ENCODE results near the gene MGAT4D.

MGAT4D gene

DNA sequence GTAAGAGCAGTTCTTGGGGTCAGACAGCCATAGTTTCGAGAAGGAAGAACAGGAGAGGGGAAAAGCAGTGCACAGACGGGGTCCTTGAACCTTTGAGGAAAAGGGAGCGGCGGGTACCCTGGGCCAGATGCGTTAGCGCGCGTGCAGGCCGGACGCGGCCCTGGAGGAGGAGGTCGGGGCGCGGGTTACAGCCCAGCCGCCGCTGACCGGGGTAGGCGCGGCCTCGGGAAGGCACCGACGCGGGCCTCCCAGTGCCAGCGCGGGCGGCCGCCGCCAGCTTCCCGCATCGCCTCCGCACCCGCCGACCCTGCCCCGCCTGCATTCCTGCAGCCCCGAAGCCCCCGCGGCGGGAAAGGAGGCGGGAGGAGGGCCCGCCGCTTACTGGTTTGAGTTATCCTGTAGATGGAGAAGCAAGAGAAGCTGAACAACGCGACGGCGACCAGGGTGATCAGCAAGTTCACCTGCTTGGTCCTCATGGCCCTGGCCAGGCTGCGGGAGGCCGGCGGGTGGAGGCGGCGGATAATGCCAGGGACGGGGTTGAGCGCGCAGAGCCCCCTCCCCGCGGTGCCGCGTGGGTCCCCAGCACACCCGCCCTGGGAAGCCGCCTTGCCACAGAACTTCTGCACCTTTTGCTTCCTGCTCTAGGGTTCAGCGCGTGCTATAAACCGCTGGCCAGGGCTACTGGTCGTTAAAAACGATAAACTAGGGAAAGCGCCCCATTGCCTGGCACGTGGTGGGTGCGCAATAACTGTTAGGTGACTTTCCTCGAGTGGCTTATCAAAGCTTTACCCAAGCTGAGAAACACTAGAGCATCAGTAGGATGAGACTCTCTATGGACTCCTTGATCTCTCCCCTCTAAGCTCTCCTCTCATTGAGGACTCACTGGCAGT lies at the start of gene MGAT4D:
Gene MGAT4D (minus strand): TSS at position 547 of the 890 bp plus-strand sequence. CDS start 71 bp downstream, at position 476.
- H3K9ac ChIP-seq (ENCODE audit: low read depth, low read length, poor library complexity, severe bottlenecking) = no peak within 1 kb of the TSS
- H3K36me3 ChIP-seq (ENCODE audit: insufficient read depth, low read length) = no peaks in the 10 kb centered on the region
- no peak within 1 kb of the TSS for H3K4me2 ChIP-seq (ENCODE audit: low read depth, low read length, poor library complexity, severe bottlenecking)
- H4K20me1 ChIP-seq (ENCODE audit: insufficient read depth, low read length, poor library complexity, severe bottlenecking) = no peaks in the 10 kb centered on the region
- H2AFZ ChIP-seq (ENCODE audit: low read length) = peak within 1 kb of the TSS; percentile 45; the same call in 1 of the 2 replicates
- no peaks in the 10 kb centered on the region for H3K79me2 ChIP-seq (ENCODE audit: insufficient read depth, low read length)
- H3K4me3 ChIP-seq (ENCODE audit: low read length, poor library complexity, severe bottlenecking) = peak within 1 kb of the TSS; percentile 42
- H3K9me3 ChIP-seq (ENCODE audit: insufficient read depth, low read depth, low read length) = no peaks in the 10 kb centered on the region
- H3K4me1 ChIP-seq (ENCODE audit: insufficient read depth, low read length, poor library complexity, severe bottlenecking) = no peaks in the 10 kb centered on the region
- H3K27me3 ChIP-seq (ENCODE audit: insufficient read depth, low read length, poor library complexity, severe bottlenecking) = no peaks in the 10 kb centered on the region
- no peaks in the 10 kb centered on the region for H3K9me2 ChIP-seq (replicated peaks; ENCODE audit: low read depth, low read length)
- TF ChIP-seq, protein P1, sequence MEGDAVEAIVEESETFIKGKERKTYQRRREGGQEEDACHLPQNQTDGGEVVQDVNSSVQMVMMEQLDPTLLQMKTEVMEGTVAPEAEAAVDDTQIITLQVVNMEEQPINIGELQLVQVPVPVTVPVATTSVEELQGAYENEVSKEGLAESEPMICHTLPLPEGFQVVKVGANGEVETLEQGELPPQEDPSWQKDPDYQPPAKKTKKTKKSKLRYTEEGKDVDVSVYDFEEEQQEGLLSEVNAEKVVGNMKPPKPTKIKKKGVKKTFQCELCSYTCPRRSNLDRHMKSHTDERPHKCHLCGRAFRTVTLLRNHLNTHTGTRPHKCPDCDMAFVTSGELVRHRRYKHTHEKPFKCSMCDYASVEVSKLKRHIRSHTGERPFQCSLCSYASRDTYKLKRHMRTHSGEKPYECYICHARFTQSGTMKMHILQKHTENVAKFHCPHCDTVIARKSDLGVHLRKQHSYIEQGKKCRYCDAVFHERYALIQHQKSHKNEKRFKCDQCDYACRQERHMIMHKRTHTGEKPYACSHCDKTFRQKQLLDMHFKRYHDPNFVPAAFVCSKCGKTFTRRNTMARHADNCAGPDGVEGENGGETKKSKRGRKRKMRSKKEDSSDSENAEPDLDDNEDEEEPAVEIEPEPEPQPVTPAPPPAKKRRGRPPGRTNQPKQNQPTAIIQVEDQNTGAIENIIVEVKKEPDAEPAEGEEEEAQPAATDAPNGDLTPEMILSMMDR (conservative IDR thresholded peaks at IDR 0.05; ENCODE audit: low read length) = no peak
- no peak for TF ChIP-seq EZH2phosphoT487 (IDR thresholded peaks at IDR 0.05; ENCODE audit: borderline replicate concordance)
- no peaks in the 10 kb centered on the region for H3F3A ChIP-seq (ENCODE audit: low read depth)

DNA sequence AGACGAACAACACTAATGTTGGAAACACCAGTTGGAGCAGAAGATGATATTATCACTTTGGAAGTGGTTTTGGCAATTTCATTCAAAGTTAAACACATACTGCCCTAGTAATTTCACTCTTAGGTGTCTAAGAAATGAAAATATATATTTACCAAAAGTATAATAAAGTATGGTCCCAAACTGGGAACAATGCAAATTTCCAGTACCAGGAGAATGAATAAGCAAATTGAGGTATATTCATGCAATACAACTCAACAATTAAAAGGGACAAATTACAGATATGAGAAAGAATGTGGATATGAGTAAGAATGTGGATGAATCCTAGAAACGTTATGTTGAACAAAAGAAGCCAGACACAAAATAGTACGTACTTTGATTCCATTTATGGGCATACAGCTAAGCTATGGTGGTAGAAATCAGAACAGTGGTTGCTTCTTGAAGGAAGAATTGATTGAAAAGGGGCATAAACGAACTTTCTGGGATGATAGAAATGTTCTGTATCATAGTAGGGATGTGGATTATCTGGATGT lies 35.9 kb upstream of the MGAT4D start:
- H3K4me1 ChIP-seq (ENCODE audit: insufficient read depth, low read length, poor library complexity, severe bottlenecking) = no peaks in the 10 kb centered on the region
- H4K20me1 ChIP-seq (ENCODE audit: insufficient read depth, low read length, poor library complexity, severe bottlenecking) = no peaks in the 10 kb centered on the region
- no peaks in the 10 kb centered on the region for H3K9me3 ChIP-seq (ENCODE audit: insufficient read depth, low read depth, low read length)
- H3K79me2 ChIP-seq (ENCODE audit: insufficient read depth, low read length) = no peaks in the 10 kb centered on the region
- no peak overlapping the region for H2AFZ ChIP-seq (ENCODE audit: low read length)
- no peak overlapping the region for H3K9ac ChIP-seq (ENCODE audit: low read depth, low read length, poor library complexity, severe bottlenecking)
- no peaks in the 10 kb centered on the region; the same call in 1 of the 2 replicates for H3K36me3 ChIP-seq (ENCODE audit: insufficient read depth, low read length)
- no peaks in the 10 kb centered on the region for H3F3A ChIP-seq (ENCODE audit: low read depth)
- H3K4me3 ChIP-seq (ENCODE audit: low read length, poor library complexity, severe bottlenecking) = no peak overlapping the region
- no peaks in the 10 kb centered on the region for H3K9me2 ChIP-seq (replicated peaks; ENCODE audit: low read depth, low read length)
- TF ChIP-seq EZH2phosphoT487 (IDR thresholded peaks at IDR 0.05; ENCODE audit: borderline replicate concordance) = no peak
- TF ChIP-seq, protein P1 (conservative IDR thresholded peaks at IDR 0.05; ENCODE audit: low read length) = no peak
- H3K4me2 ChIP-seq (ENCODE audit: low read depth, low read length, poor library complexity, severe bottlenecking) = no peak overlapping the region
- no peaks in the 10 kb centered on the region for H3K27me3 ChIP-seq (ENCODE audit: insufficient read depth, low read length, poor library complexity, severe bottlenecking)

GRCh38 chr4:140529434-140529833 lies 31.3 kb upstream of the MGAT4D start:
- no peak overlapping the region for H3K9ac ChIP-seq (ENCODE audit: low read depth, low read length, poor library complexity, severe bottlenecking)
- H4K20me1 ChIP-seq (ENCODE audit: insufficient read depth, low read length, poor library complexity, severe bottlenecking) = no peaks in the 10 kb centered on the region
- no peak for TF ChIP-seq EZH2phosphoT487 (IDR thresholded peaks at IDR 0.05; ENCODE audit: borderline replicate concordance)
- TF ChIP-seq, protein P1 (conservative IDR thresholded peaks at IDR 0.05; ENCODE audit: low read length) = no peak
- H3K4me2 ChIP-seq (ENCODE audit: low read depth, low read length, poor library complexity, severe bottlenecking) = peak overlapping the region; percentile 3
- no peak overlapping the region for H2AFZ ChIP-seq (ENCODE audit: low read length)
- H3K4me3 ChIP-seq (ENCODE audit: low read length, poor library complexity, severe bottlenecking) = no peak overlapping the region
- H3K79me2 ChIP-seq (ENCODE audit: insufficient read depth, low read length) = peaks cover 26% of the 10 kb centered on the region
- H3K36me3 ChIP-seq (ENCODE audit: insufficient read depth, low read length) = no peaks in the 10 kb centered on the region
- H3K9me3 ChIP-seq (ENCODE audit: insufficient read depth, low read depth, low read length) = no peaks in the 10 kb centered on the region
- H3K27me3 ChIP-seq (ENCODE audit: insufficient read depth, low read length, poor library complexity, severe bottlenecking) = no peaks in the 10 kb centered on the region
- peaks cover 17% of the 10 kb centered on the region for H3K4me1 ChIP-seq (ENCODE audit: insufficient read depth, low read length, poor library complexity, severe bottlenecking)
- H3K9me2 ChIP-seq (replicated peaks; ENCODE audit: low read depth, low read length) = no peaks in the 10 kb centered on the region
- no peaks in the 10 kb centered on the region for H3F3A ChIP-seq (ENCODE audit: low read depth)

Measured in Loucy (cell line).